NCI-H526 (cell line): ENCODE measurements around the gene CBFA2T2.
"Not testable (repeated sequence)": the region's sequence is repeated elsewhere in the genome, so short reads cannot be mapped to it uniquely, and the experiment has no call there.

ENCODE experiments used
- DNase-seq, 2 experiments: peaks; one replicate each; lab custom pipeline; 2025; lab: John Stamatoyannopoulos, UW

The CBFA2T2 gene

DNA sequence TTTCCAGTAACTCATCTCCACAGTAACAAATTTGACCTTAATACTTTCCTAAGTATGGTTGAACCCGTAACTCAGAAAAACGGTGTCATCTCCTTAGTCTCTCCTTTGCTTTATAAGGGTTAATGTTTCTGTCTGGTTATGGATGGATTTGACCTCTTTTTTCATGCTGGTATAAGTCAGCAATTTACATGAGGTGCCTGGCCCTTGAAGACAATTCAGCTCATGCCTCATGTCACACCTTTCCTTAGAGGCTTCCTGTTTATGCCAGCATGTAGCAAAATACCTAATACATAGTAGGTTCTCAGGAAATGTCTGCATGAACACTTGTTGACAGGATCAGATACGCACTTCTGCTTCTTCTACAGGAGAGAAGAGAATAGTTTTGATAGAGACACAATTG is 134.5 kb downstream of the CBFA2T2 start:
- DNase-seq = no peak

DNA sequence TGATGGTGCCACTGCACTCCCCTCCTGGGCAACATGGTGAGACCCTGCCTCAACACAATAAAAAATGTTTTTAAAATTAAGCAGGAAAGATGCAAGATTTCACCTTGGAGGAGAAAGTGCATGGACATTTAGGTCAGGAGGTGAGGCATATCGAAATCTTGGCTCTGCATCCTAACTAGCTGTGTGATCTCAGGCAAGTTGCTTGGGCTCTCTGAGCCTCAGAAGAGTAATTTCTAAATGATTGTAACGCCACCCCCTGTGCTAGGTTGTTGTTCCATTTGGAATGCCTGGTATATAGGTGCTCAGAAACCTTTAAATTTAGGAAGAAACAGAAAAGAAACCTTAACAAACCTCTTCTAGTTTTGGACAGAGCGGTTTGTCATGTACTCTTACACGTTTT is 136.3 kb downstream of the CBFA2T2 start:
- no peak for DNase-seq

- no peak for DNase-seq
Measured at GRCh38 chr20:33627577-33628216, 137.8 kb downstream of the CBFA2T2 start.

- DNase-seq = no peak
Measured at GRCh38 chr20:33629533-33629932, 139.6 kb downstream of the CBFA2T2 start.

GRCh38 chr20:33629979-33630378 is 140.1 kb downstream of the CBFA2T2 start:
- DNase-seq = no peak

GRCh38 chr20:33630507-33630906 is 140.6 kb downstream of the CBFA2T2 start:
- DNase-seq = no peak

DNA sequence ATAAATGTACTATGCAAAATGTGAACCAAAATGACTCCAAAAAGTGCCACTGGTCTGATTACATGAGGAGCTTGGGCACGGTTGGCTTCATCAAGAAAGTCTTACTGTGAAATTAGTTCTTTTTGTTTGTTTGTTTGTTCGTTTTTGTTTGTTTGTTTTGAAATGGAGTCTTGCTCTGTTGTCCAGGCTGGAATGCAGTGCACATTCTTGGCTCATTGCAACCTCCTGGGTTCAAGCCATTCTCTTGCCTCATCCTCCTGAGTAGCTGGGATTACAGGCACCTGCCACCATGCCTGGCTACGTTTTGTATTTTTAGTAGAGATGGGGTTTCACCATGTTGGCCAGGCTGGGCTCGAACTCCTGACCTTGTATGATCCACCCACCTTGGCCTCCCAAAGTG is 142.0 kb downstream of the CBFA2T2 start:
- not testable (repeated sequence) for DNase-seq

DNA sequence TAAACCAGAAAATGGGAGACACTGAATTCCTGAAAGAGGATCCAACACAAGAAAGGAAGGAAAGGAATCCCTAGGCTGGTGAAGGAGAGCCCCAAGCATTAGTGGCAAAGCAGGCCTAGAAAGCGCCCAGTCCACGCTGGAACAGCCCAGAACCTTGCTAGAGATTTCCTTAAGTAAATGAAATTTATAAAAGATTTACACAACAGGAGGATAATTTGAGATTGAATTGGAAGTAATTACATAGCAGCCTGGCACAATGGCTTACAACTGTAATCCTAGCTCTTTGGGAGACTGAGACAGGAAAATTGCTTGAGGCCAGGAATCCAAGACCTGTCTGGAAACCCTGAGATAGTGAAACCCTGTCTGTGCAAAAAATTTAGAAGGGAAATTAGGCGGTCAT is 145.4 kb downstream of the CBFA2T2 start:
- DNase-seq = no peak

DNA sequence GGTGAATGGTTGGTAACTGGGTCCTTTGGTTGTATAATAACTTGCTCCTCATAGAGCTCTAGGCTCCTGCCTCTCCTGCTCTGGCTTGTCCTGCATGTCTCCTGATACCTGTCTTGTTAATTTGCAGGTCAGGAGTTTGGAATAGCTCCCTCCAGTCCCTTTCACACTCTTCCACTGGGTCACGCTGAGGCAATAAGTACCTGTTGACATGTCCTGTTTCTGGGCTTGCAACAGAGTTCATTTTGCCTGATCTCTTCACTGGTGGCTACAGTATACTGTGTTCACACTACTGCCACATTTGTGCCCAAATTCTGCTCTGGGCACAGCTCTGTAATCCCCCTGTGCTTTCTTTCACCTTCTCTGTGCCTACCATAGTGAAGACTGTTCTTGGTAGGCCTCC is 146.9 kb downstream of the CBFA2T2 start:
- DNase-seq = no peak

DNA sequence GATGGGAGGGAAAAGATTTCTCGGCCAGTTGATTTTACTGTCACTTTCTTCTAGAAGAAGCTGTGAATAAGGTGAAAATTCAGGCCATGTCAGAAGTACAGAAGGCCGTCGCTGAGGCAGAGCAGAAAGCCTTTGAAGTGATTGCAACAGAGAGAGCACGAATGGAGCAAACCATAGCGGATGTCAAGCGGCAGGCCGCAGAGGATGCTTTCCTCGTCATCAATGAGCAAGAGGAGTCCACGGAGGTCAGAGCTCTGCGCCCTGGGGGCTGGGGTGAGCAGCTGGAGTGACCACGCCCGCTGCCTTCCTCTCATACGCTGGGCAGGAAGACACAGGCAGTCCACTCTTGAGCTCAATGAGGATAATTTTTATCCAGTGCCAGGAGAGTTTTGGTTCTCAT is 150.4 kb downstream of the CBFA2T2 start:
- no peak for DNase-seq

DNA sequence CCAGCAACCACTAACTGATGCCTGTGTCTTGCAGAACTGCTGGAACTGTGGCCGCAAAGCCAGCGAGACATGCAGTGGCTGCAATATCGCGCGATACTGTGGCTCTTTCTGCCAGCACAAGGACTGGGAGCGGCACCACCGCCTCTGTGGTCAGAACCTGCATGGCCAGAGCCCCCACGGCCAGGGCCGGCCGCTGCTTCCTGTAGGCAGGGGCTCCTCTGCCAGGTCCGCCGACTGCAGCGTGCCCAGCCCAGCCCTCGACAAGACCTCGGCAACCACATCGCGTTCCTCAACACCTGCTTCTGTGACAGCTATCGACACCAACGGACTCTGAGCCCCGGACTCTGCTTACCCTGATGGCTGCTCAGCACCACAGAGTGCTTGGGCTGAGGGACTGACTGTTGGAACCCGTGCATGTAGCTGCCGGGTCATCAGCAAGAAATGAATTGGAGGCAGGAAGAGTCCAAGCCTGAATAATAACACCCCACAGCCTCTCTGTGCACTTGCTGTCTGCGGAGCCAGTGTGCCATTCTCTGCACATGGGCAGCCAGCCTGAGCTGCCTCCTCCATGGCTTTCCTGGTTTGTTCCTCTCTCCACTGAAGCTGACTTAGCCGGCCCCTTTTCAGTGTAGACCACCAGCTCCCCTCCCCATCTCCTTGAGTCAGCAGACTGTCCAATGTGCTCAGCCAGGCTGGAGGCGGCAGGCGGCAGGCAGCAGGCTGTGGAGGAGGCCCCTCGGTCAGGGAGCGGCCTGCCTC is 154.6 kb downstream of the CBFA2T2 start:
- DNase-seq = no peak

- no peak for DNase-seq
Measured at GRCh38 chr20:33645072-33645358, 155.1 kb downstream of the CBFA2T2 start.

DNA sequence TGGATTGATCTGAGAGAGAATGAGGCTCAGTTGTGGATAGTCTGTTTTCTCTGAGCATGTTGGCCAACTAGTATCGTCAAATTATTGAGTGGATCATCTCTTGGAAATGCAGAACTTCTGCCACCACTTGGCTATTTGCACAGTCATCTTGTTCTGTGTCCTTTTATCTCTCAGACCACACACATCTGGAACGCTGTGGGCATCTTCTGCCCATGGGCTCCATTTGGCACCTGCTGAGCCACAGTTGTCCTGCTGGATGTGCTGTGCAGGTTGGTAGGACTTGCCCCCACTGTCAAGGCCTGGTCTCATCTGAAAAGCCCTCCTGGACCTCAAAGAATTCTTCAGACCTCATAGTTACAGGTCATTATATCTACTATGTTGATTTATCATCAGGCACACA is 155.5 kb downstream of the CBFA2T2 start:
- no peak for DNase-seq

DNA sequence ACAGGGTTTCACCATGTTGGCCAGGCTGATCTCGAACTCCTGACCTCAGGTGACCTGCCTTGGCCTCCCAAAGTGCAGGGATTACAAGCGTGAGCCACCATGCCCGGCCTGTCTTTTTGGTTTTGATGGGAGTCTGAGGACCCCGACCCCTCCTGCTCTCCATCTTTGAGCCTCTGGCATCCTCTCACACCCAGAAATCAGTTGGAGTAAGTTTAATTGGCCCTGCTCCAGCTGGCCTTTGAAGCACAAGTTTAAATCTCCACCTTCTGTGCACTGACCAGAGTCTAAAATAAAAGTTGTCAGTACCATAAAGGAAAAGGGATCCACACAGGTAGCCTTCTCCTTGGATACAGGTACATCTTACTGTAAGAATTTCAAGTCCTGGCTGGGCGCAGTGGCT is 156.3 kb downstream of the CBFA2T2 start:
- DNase-seq = no peak

- DNase-seq = not testable (repeated sequence)
Measured at GRCh38 chr20:33646959-33647602, 157.2 kb downstream of the CBFA2T2 start.

- DNase-seq = no peak
Measured at GRCh38 chr20:33647603-33648395, 157.9 kb downstream of the CBFA2T2 start.

GRCh38 chr20:33648396-33649004 is 158.6 kb downstream of the CBFA2T2 start:
- no peak for DNase-seq

DNA sequence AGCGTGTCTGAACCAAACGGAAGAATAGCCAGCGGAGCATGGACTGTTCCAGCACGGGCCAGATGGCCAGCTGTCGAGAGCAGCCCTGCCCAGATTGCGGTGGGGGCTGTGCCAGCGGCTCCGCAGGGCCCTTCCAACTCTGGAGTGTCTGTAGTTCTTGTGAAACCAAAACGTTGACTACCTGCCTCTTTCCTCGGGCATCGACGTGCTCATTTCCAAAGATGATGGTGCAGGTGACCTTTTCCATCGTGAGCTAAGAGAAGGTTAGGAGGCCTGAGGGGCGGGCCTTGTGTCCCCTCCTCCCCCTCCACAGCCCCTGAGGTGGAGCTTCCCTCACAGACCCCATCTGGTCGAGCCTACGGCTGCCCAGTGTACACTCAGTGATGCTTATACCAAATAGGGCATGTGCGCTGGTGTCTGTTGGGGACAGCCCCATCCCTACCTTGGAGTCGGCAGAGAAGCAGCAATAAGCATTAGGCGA is 159.3 kb downstream of the CBFA2T2 start:
- DNase-seq = no peak

DNA sequence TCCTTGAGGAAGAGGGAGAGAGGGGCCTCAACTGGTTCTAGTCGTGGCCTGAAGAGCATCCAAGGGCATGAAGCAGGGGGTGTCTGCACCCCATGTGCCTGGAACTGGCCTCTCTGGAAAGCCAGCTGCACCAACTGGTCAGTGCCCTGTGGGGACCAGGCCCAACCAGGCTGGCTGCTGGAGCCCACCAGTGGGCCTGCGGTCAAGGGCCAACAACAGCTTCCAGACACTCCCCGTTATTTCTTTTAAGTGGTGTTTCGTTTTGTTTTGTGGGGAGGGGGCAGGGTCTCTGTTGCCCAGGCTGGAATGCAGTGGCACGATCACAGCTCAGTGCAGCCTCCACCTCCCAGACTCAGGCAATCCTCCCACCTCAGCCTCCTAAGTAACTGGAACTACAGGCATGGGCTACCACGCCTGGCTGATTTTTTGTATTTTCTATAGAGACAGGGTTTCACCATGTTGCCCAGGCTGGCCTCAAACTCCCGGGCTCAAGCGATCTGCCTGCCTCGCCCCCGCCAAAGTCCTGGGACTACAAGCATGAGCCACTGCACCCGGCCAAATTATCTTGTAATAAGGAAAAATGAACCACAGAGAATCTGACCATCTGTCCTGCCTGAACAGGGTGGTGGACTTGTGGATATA is 160.3 kb downstream of the CBFA2T2 start:
- no peak for DNase-seq

DNA sequence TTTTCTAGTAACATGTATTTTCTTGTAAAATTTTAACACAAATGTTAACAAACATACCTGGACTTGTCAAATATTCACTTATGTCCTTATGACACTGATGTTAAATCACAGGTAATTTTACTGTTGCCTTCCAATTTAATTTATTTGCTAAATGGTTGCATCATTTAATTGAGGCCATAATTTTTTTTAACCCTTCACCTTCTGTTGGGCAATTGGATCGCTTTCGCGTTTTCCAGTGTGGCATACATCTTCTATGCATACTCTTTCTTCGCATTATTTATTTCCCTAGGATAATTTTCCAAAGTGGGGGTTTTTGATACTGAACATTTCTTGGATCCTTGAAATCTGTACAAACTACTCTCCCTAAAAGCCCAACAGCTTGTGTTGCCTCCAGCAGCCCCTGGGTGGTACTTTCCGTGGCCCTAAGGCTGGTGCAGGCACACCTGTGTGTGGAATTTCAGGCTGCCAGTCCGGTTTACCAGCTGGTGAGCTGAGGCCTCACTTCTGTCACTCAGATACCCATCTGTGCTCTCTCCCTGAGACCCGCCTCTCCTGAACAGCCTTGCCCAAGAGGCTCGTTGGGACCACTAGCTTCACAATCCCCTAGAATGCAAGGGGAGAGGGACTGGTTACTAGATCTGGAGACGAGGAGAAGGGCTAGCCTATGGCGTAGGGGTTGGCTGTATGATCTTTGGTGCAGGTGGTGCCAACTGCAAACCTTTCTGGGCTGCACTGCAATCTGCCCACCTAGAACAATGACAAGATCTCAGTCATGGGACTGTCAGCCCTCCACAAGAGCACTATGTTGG is 161.1 kb downstream of the CBFA2T2 start:
- peak in 1 of 2 experiments; percentile 48 for DNase-seq

- no peak for DNase-seq
Measured at GRCh38 chr20:33651562-33652048, 161.7 kb downstream of the CBFA2T2 start.
